K562 (cell line): ENCODE measurements around the gene ARNT2. TPM values are rescaled to one million over a fixed set of nuclear protein-coding genes. Genes with fewer than 3 reads are reported as not detected.

Source experiments
- ATAC-seq: fragments of 200-7000 bp; cut with Tn5 transposase; 3 replicates; pipeline ENCODE4 v1.9.1; 2020; ENCODE audit warnings: moderate library complexity
- BruUV-seq: library from RNA; stranded (reverse); fragments of 400-500 nt; replicated peaks from 2 replicates; lab custom pipeline; 2021; lab: Mats Ljungman, UMichigan
- CTCF ChIA-PET: fragments of 300-600 bp; formaldehyde crosslinking; extraction: SDS; loops from one replicate; lab custom pipeline; 2021; ENCODE audit warnings: low intra/inter-chr PET ratio; lab: Yijun Ruan, JAX
- POLR2A ChIA-PET: fragments of 300-600, 350-650 bp; sonication (Branson Sonifier 250); formaldehyde crosslinking; extraction: SDS; loops from one replicate; lab custom pipeline; 2021; ENCODE audit warnings: antibody characterized with exemption, inconsistent platforms; lab: Yijun Ruan, JAX
- DNase-seq, 4 experiments: peaks; one replicate each; pipeline versions ENCODE4 v3.0.0 to v3.0.0-alpha.2; 2011 to 2018; ENCODE audit warnings: low spot score in 3 of 4, mixed read lengths in 3 of 4; ENCODE audit errors: extremely low read depth in 1 of 4
- FAIRE-seq: peaks from 2 replicates; lab custom pipeline; 2011; peaks lifted over from hg19 to GRCh38; lab: Jason Lieb, UNC
- H2AFZ ChIP-seq: 2 replicates; pipeline ENCODE4 v1.6.0; 2011; ENCODE audit warnings: low read depth, low read length, control low read depth, inconsistent platforms
- H3K27ac ChIP-seq: fragments of 200-600 bp; 3 replicates; pipeline ENCODE4 v1.8.0; 2011; ENCODE audit warnings: low read depth, mild to moderate bottlenecking, control low read depth, inconsistent platforms, low read length, moderate library complexity, mixed read lengths; ENCODE audit errors: extremely low read depth
- H3K27me3 ChIP-seq, 2 experiments: fragments of 300-600 bp in 1 of 2; 2 replicates in 1 of 2; 3 replicates in 1 of 2; pipeline versions ENCODE4 v1.6.0 to v1.8.0; 2011; ENCODE audit warnings: inconsistent platforms in 2 of 2, low read length in 2 of 2, mild to moderate bottlenecking in 1 of 2, mixed read lengths in 1 of 2, moderate library complexity in 1 of 2; ENCODE audit not compliant: control insufficient read depth in 2 of 2, insufficient read depth in 2 of 2
- H3K36me3 ChIP-seq: fragments of 300-600 bp; 3 replicates; pipeline ENCODE4 v1.8.0; 2011; ENCODE audit warnings: mild to moderate bottlenecking, low read length, inconsistent platforms; ENCODE audit not compliant: control insufficient read depth, insufficient read depth
- H3K4me1 ChIP-seq, 2 experiments: fragments of 200-600 bp in 1 of 2; replicated peaks in 1 of 2; 2 replicates in 1 of 2; 3 replicates in 1 of 2; pipeline versions ENCODE4 v1.5.1 to v1.8.0; 2011; ENCODE audit warnings: inconsistent platforms in 2 of 2, low read length in 2 of 2, mild to moderate bottlenecking in 1 of 2, mixed read lengths in 1 of 2, moderate library complexity in 1 of 2; ENCODE audit not compliant: control insufficient read depth in 2 of 2, insufficient read depth in 2 of 2
- H3K4me2 ChIP-seq: 2 replicates; pipeline ENCODE4 v1.6.1; 2011; ENCODE audit warnings: low read length, control low read depth, inconsistent platforms, mixed read lengths; ENCODE audit not compliant: insufficient read depth
- H3K4me3 ChIP-seq: fragments of 200-600 bp; sonication (generic), shearing (Covaris generic); 2 replicates; pipeline ENCODE4 v1.5.1; 2016; ENCODE audit warnings: control low read depth, inconsistent platforms
- H3K79me2 ChIP-seq: fragments of 200-600 bp; 3 replicates; pipeline ENCODE4 v1.8.0; 2011; ENCODE audit warnings: low read length, inconsistent platforms; ENCODE audit not compliant: control insufficient read depth, insufficient read depth
- H3K9ac ChIP-seq, 2 experiments: 2 replicates each; pipeline versions ENCODE4 v1.6.0 to v1.6.1; 2011; ENCODE audit warnings: low read depth in 2 of 2, low read length in 2 of 2, control low read depth in 1 of 2, inconsistent platforms in 1 of 2, mild to moderate bottlenecking in 1 of 2, mixed read lengths in 1 of 2; ENCODE audit not compliant: insufficient read depth in 1 of 2
- H3K9me1 ChIP-seq: one replicate; pipeline ENCODE4 v1.6.0; 2011; ENCODE audit warnings: inconsistent platforms, mild to moderate bottlenecking, low read length, moderate library complexity; ENCODE audit not compliant: control insufficient read depth, insufficient read depth
- H3K9me3 ChIP-seq: replicated peaks from 2 replicates; pipeline ENCODE4 v1.5.1; 2011; ENCODE audit warnings: low read depth, low read length, inconsistent platforms; ENCODE audit not compliant: control insufficient read depth, insufficient read depth
- H4K20me1 ChIP-seq: replicated peaks from 2 replicates; pipeline ENCODE4 v1.6.1; 2011; ENCODE audit warnings: low read length, inconsistent platforms, mixed read lengths; ENCODE audit not compliant: control insufficient read depth, insufficient read depth
- BHLHE40 ChIP-seq: IDR thresholded peaks from 2 replicates; pipeline ENCODE4 v1.6.1; 2011; ENCODE audit warnings: low read length, improper control_type of control experiment
- CC2D1A ChIP-seq: fragments of 450-650 bp; IDR thresholded peaks from 2 replicates; pipeline ENCODE4 v1.6.1; 2017; ENCODE audit warnings: mild to moderate bottlenecking
- CHD2 ChIP-seq: IDR thresholded peaks from 2 replicates; pipeline ENCODE4 v1.6.1; 2011; ENCODE audit warnings: low read depth, low read length
- CHD4 ChIP-seq: fragments of 200-600 bp; sonication (generic); IDR thresholded peaks from 3 replicates; pipeline ENCODE4 v1.6.1; 2012; ENCODE audit warnings: low read depth, mild to moderate bottlenecking, mixed read lengths, low read length, inconsistent platforms; ENCODE audit not compliant: insufficient read depth, insufficient replicate concordance, poor library complexity, severe bottlenecking
- CREBBP ChIP-seq: IDR thresholded peaks from one replicate; pipeline ENCODE4 v1.6.1; 2012; ENCODE audit warnings: low read depth, mild to moderate bottlenecking, control low read depth, inconsistent platforms, low read length
- ELK3 ChIP-seq: fragments of 450-650 bp; formaldehyde crosslinking; IDR thresholded peaks from 2 replicates; pipeline ENCODE4 v1.4.0; 2020; ENCODE audit warnings: mild to moderate bottlenecking
- EP300 ChIP-seq: IDR thresholded peaks from 2 replicates; pipeline ENCODE4 v1.6.1; 2012; ENCODE audit warnings: low read length, improper control_type of control experiment
- ETV6 ChIP-seq, 3 experiments: fragments of 150-350 bp in 1 of 3; sonication (generic) in 1 of 3; formaldehyde crosslinking in 1 of 3; IDR thresholded peaks; 2 replicates each; pipeline versions ENCODE4 v1.6.1 to v1.8.0; 2014 to 2022; ENCODE audit warnings: borderline replicate concordance in 2 of 3, low read depth in 2 of 3, antibody characterized with exemption in 1 of 3, low read length in 1 of 3, mild to moderate bottlenecking in 1 of 3, missing genetic modification reagents in 1 of 3
- KAT8 ChIP-seq: fragments of 450-650 bp; IDR thresholded peaks from 2 replicates; pipeline ENCODE4 v1.6.1; 2016; ENCODE audit warnings: low read depth, mild to moderate bottlenecking
- MCM3 ChIP-seq: fragments of 450-650 bp; IDR thresholded peaks from 2 replicates; pipeline ENCODE4 v1.6.1; 2016
- NR1H2 ChIP-seq: sonication (generic); formaldehyde crosslinking; IDR thresholded peaks from 2 replicates; pipeline ENCODE4 v1.4.0; 2020; ENCODE audit warnings: mild to moderate bottlenecking, missing genetic modification reagents
- PRPF4 ChIP-seq: fragments of 200-400 bp; formaldehyde crosslinking; IDR thresholded peaks from one replicate; pipeline ENCODE4 v1.6.1; 2017; ENCODE audit warnings: low read length, low read depth, mild to moderate bottlenecking; ENCODE audit not compliant: insufficient read depth, poor library complexity, severe bottlenecking
- SNIP1 ChIP-seq: fragments of 450-650 bp; IDR thresholded peaks from 2 replicates; pipeline ENCODE4 v1.7.1; 2017; ENCODE audit warnings: low read depth, mild to moderate bottlenecking
- STAT5B ChIP-seq: fragments of 250-450 bp; sonication (Bioruptor Pico); IDR thresholded peaks from 2 replicates; pipeline ENCODE4 v1.8.0; 2021; ENCODE audit warnings: mild to moderate bottlenecking, inconsistent platforms
- TAF7 ChIP-seq: fragments of 450-650 bp; IDR thresholded peaks from 2 replicates; pipeline ENCODE4 v1.6.1; 2016; ENCODE audit warnings: missing genetic modification characterization, missing compliant biosample characterization
- YBX1 ChIP-seq: fragments of 450-650 bp; IDR thresholded peaks from 2 replicates; pipeline ENCODE4 v1.7.1; 2016; ENCODE audit warnings: mild to moderate bottlenecking
- ZNF140 ChIP-seq: fragments of 250-450 bp; sonication (Bioruptor Pico); IDR thresholded peaks from 2 replicates; pipeline ENCODE4 v1.8.0; 2021; ENCODE audit warnings: moderate library complexity, mild to moderate bottlenecking, inconsistent platforms
- ZNF561 ChIP-seq: fragments of 450-650 bp; formaldehyde crosslinking; conservative IDR thresholded peaks from 2 replicates; pipeline ENCODE4 v1.4.0; 2020; ENCODE audit warnings: mild to moderate bottlenecking, moderate library complexity
- ZNF699 ChIP-seq: fragments of 250-450 bp; sonication (Bioruptor Pico); IDR thresholded peaks from 2 replicates; pipeline ENCODE4 v1.8.0; 2021; ENCODE audit warnings: mild to moderate bottlenecking, moderate library complexity; ENCODE audit not compliant: insufficient replicate concordance
- WGBS: fragments of 100-300 bp; shearing (Covaris generic); methylation state at CpG from one replicate; pipeline ENCODE4 v1.1.6; 2016; ENCODE audit warnings: low coverage, mixed read lengths; ENCODE audit not compliant: insufficient coverage; ENCODE audit errors: missing lambda C conversion rate; 5-methylcytosine and 5-hydroxymethylcytosine counted together
- in situ Hi-C: fragments of 300-500 bp; cut with MboI; formaldehyde crosslinking; loops from 4 replicates; pipeline ENCODE4 v1.15.0; 2018; ENCODE audit warnings: inconsistent platforms, mixed read lengths
- intact Hi-C: fragments of 100-400 bp; cut with micrococcal nuclease; formaldehyde crosslinking; loops from 2 replicates; pipeline ENCODE4 v1.14.2; 2022
- polyA plus RNA-seq, 8 experiments: library from polyadenylated mRNA; depleted of rRNA in 4 of 8; stranded (reverse) in 5 of 8; unstranded in 3 of 8; fragments of >200 nt; fragmentation: Nextera tagmentation in 2 of 8; fragmentation: Illumina TruSeq in 1 of 8; extraction: Ambion mirVana in 2 of 8; extraction: Trizol in 1 of 8; gene quantifications; 2 replicates each; pipeline versions ENCODE4 v1.2.1 to v1.2.3, GENCODE V29; 2011 to 2014; ENCODE audit warnings: inconsistent platforms in 1 of 8, missing spikeins in 1 of 8
- total RNA-seq, 7 experiments: library from RNA; depleted of rRNA in 6 of 7; stranded (reverse); fragments of >200 nt in 6 of 7; fragmentation: Illumina TruSeq in 2 of 7; extraction: Trizol in 2 of 7; gene quantifications; 2 replicates each; pipeline versions ENCODE4 v1.2.1 to v1.2.3, GENCODE V29; 2011 to 2021; ENCODE audit warnings: low replicate concordance in 1 of 7
- TF ChIP-seq, protein P1 (sequence below): fragments of 250-450 bp; sonication (Bioruptor Pico); IDR thresholded peaks from 2 replicates; pipeline ENCODE4 v1.8.0; 2021; ENCODE audit warnings: moderate library complexity, mild to moderate bottlenecking, inconsistent platforms

ARNT2 gene
- total and polyA plus RNA-seq, 9 of the 15 experiments (the other 6 are each of a cell fraction or from before 2014, with no cell fraction given): 0.01 TPM; not detected in 8

DNA sequence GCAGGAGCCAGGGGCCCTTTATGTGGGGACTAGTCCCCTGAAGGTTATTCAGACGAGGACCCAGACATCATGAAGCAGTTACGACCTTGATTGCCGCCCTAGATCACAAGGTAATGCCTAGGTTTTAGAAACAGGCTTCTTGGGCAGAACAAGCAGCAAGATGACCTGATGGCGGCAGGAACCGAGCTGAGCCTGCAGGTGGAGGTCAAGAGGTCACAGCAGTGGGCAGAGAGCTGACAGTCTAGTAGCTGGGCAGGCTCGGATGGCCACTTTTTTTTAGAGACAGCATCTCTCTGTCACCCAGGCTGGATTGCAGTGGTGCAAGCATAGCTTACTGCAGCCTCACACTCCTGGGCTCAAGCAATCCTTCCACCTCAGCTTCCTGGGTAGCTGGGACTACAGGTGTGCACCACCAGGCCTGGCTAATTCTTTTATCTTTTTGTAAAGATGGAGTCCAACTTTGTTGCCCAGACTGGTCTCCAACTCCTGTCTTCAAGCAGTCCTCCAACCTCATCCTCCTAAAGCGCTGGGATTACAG is 207.4 kb downstream of the ARNT2 start:
- TF ChIP-seq, protein P1, sequence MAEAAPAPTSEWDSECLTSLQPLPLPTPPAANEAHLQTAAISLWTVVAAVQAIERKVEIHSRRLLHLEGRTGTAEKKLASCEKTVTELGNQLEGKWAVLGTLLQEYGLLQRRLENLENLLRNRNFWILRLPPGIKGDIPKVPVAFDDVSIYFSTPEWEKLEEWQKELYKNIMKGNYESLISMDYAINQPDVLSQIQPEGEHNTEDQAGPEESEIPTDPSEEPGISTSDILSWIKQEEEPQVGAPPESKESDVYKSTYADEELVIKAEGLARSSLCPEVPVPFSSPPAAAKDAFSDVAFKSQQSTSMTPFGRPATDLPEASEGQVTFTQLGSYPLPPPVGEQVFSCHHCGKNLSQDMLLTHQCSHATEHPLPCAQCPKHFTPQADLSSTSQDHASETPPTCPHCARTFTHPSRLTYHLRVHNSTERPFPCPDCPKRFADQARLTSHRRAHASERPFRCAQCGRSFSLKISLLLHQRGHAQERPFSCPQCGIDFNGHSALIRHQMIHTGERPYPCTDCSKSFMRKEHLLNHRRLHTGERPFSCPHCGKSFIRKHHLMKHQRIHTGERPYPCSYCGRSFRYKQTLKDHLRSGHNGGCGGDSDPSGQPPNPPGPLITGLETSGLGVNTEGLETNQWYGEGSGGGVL (CRISPR knock-in tag): no peak
- TF ChIP-seq KAT8 (no peak), BHLHE40 (no peak), MCM3 (no peak), EP300 (no peak), STAT5B (CRISPR knock-in tag) (no peak), NR1H2 (CRISPR knock-in tag) (no peak), ETV6 (IDR thresholded peaks at IDR 0.05; ENCODE audit: borderline replicate concordance in 1 of 2, low read depth in 2 of 2, low read length in 1 of 2) (no peak), ETV6 (CRISPR knock-in tag; IDR thresholded peaks at IDR 0.05; ENCODE audit: borderline replicate concordance) (no peak), YBX1 (no peak), TAF7 (tag) (no peak), PRPF4 (no peak), ZNF699 (CRISPR knock-in tag) (no peak), ZNF561 (CRISPR knock-in tag) (no peak), SNIP1 (no peak), CC2D1A (no peak), CREBBP (no peak), ELK3 (CRISPR knock-in tag) (no peak), ZNF140 (CRISPR knock-in tag) (no peak), CHD4 (no peak), CHD2 (no peak)
- H3K9me3 ChIP-seq: no peaks in the 10 kb centered on the region
- POLR2A ChIA-PET: no interaction called here
- H3K79me2 ChIP-seq: no peaks in the 10 kb centered on the region
- H3K9ac ChIP-seq: no peak overlapping the region
- no peak overlapping the region for H3K27ac ChIP-seq
- H2AFZ ChIP-seq: no peak overlapping the region
- no peaks in the 10 kb centered on the region for H4K20me1 ChIP-seq
- no peaks in the 10 kb centered on the region for H3K9me1 ChIP-seq
- ATAC-seq (no peak), DNase-seq (no peak), FAIRE-seq (no peak)
- H3K36me3 ChIP-seq: no peaks in the 10 kb centered on the region
- H3K4me3 ChIP-seq: no peak overlapping the region
- CTCF ChIA-PET: no interaction called here
- in situ Hi-C loops (no loop called here), intact Hi-C loops (no loop called here)
- no peak overlapping the region for H3K4me2 ChIP-seq
- 2% methylated on average over 7 of the region's 7 CpGs for WGBS
- BruUV-seq: no TSS peak
- H3K27me3 ChIP-seq: peaks cover 17 to 39% of the 10 kb centered on the region in 2 experiments; a peak in 4 of 5 replicates
- no peaks in the 10 kb centered on the region; a peak in 1 of 5 replicates for H3K4me1 ChIP-seq
